Aorta (tissue), 5 donors: Measurements from ENCODE around the gene TXK. TPM values are rescaled to one million over a fixed set of nuclear protein-coding genes. Genes with fewer than 3 reads are reported as not detected.

ENCODE experiments used
- ATAC-seq: fragments of 200-7000 bp; cut with Tn5 transposase; one replicate; pipeline ENCODE4 v1.9.1; 2022; ENCODE audit warnings: moderate library complexity; ENCODE audit not compliant: low FRiP score
- DNase-seq, 2 donors: peaks; one replicate each; pipeline ENCODE4 v3.0.0-alpha.2; 2020
- H3K27ac ChIP-seq, 2 donors: one replicate each; pipeline ENCODE4 v1.5.1; 2013; ENCODE audit warnings: low read length in 2 of 2, mild to moderate bottlenecking in 2 of 2, moderate library complexity in 2 of 2, control low read depth in 1 of 2, inconsistent platforms in 1 of 2, low read depth in 1 of 2
- H3K27me3 ChIP-seq, 2 donors: one replicate each; pipeline ENCODE4 v1.6.1; 2013; ENCODE audit warnings: control low read depth in 1 of 2, low read length in 1 of 2, mild to moderate bottlenecking in 1 of 2, moderate library complexity in 1 of 2; ENCODE audit not compliant: insufficient read depth in 2 of 2, control insufficient read depth in 1 of 2
- H3K36me3 ChIP-seq, 2 donors: one replicate each; pipeline ENCODE4 v1.6.1; 2013; ENCODE audit warnings: control low read depth in 1 of 2, low read length in 1 of 2, mild to moderate bottlenecking in 1 of 2; ENCODE audit not compliant: insufficient read depth in 2 of 2, control insufficient read depth in 1 of 2
- H3K4me1 ChIP-seq, 2 donors: one replicate each; pipeline ENCODE4 v1.6.1; 2013; ENCODE audit warnings: low read length in 2 of 2, control low read depth in 1 of 2, mild to moderate bottlenecking in 1 of 2, moderate library complexity in 1 of 2; ENCODE audit not compliant: insufficient read depth in 2 of 2, control insufficient read depth in 1 of 2
- H3K4me3 ChIP-seq, 2 donors: one replicate each; pipeline ENCODE4 v1.5.1; 2013; ENCODE audit warnings: low read length in 2 of 2, control low read depth in 1 of 2, mild to moderate bottlenecking in 1 of 2
- H3K9me3 ChIP-seq: one replicate; pipeline ENCODE4 v1.6.1; 2013; ENCODE audit warnings: mild to moderate bottlenecking, low read length; ENCODE audit not compliant: control insufficient read depth
- WGBS, 2 donors: extraction: QIAGEN DNeasy Blood & Tissue Kit; methylation state at CpG; one replicate each; pipeline ENCODE4 v1.1.7; 2013; 5-methylcytosine and 5-hydroxymethylcytosine counted together
- intact Hi-C, 2 donors: fragments of 100-400 bp; cut with DNase I; formaldehyde crosslinking; loops; one replicate each; pipeline versions ENCODE4 v1.14.2 to v1.15.0; 2022
- polyA plus RNA-seq, 2 donors: library from polyadenylated mRNA; stranded (reverse); fragments of 200-250 nt; gene quantifications; one replicate each; pipeline ENCODE4 v1.2.3, GENCODE V29; 2013
- total RNA-seq, 2 donors: library from RNA; stranded (reverse); fragmentation: NEBNext Ultra II Directional; extraction: Animal tissue kit (Norgen Biotek cat#: 25700); gene quantifications; one replicate each; pipeline ENCODE4 v1.2.1, GENCODE V29; 2021
- donor health status: healthy with polysubstance abuse.
- donor health status: Bipolar disorder and iron deficiency.
- donor health status: DM: no; HTN: no; CAD: no.
- donor health status: DM: no; HTN: no; CAD: no.
- donor health status: DM: yes; HTN: yes; CAD: no.

Gene TXK
- total and polyA plus RNA-seq, 4 donors: 0.87 to 6.8 (median 1.8) TPM

DNA sequence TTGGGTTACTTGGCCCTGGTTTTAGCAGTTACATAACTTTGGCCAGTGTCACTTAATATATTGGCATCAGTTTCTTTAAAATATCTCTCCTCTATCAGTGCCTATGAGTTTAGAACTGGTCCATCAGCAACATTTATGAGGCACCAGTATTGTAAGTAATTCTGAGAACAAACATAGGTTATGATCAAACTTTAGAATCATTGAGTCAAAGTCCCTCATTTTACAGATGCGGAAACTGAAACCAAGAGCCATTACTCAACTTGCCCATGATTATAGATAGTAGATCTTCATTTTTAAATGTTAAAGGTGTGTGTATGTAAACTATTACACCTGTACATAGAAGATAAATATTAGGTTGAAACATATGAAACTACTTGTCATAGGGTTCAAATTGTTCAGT, 113.0 kb downstream of the TXK start:
- H3K27ac ChIP-seq: no peak overlapping the region
- 64 to 99% methylated on average over 1 of the region's 1 CpG for WGBS, 2 donors

DNA sequence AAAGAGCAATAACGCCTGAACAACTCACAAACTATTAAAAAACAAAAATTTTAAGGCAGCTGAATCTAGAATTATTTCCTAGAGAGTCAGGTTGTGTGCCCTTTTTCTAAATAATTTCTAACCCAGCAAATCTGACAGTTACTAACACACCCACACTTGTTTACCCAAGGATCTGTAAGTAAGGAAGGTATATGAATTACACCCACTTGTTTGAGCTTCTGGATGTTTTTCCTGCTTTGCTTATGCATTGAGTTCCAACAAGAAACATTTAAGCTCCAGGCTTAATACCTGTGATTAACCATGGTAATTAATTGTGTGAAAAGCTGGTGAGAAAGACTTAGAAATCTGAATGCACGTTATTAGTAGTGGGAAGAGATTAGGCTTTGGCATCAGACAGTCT, 115.9 kb downstream of the TXK start:
- peaks cover 0 to 2% of the 10 kb centered on the region in 2 donors for H3K27me3 ChIP-seq
- ATAC-seq (no peak), DNase-seq (no peak)
- 80 to 82% methylated on average over 2 of the region's 2 CpGs for WGBS, 2 donors
- H3K9me3 ChIP-seq: no peaks in the 10 kb centered on the region
- intact Hi-C loops: loop anchor here in 1 of 2 donors (10.0 kb wide), 1 partner anchor 103 kb away; the partner anchor contains the start of gene NFXL1
- H3K36me3 ChIP-seq: no peaks in the 10 kb centered on the region
- no peak overlapping the region for H3K27ac ChIP-seq
- no peaks in the 10 kb centered on the region for H3K4me1 ChIP-seq
- H3K4me3 ChIP-seq: no peak overlapping the region

More for the DNA sequence above, 113.0 kb downstream of the TXK start:
- Histone ChIP-seq H3K9me3 (no peaks in the 10 kb centered on the region), H3K36me3 (no peaks in the 10 kb centered on the region), H3K4me1 (no peaks in the 10 kb centered on the region), H3K27me3 (peaks cover 0 to 2% of the 10 kb centered on the region in 2 donors), H3K4me3 (no peak overlapping the region)
- intact Hi-C loops: no loop called here
- ATAC-seq: no peak
- no peak for DNase-seq

DNA sequence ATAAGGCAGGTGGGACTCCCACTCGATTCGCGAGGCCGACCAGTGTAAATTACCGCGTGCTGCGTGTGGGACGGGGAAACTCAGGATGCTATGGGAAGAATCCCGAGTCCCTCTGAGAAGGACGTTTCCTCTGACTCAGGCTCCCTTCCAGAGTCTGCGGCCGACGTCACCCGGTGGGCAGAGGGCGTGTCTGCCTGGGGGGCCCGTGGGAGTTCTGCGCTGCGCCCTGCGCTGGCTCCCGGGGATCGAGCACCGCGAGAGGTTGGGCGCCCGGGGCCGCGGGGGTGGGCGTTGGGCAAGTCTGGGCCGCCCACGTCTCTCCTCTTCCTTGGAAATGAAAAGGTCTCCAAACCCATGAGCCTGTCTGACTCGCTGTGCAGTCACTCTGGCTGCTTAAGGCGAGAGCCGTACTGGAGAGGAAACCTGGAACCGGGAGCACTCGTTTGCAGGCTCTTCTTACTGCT, 116.9 kb downstream of the TXK start:
- Histone ChIP-seq H3K9me3 (no peaks in the 10 kb centered on the region), H3K4me1 (no peaks in the 10 kb centered on the region), H3K27me3 (peaks cover 0 to 2% of the 10 kb centered on the region in 2 donors), H3K27ac (no peak overlapping the region), H3K4me3 (peak overlapping the region; percentile 51), H3K36me3 (no peaks in the 10 kb centered on the region)
- WGBS, 2 donors: 0 to 1% methylated on average over 35 of the region's 35 CpGs
- DNase-seq (peak; percentile 76 to 91), ATAC-seq (peak; percentile 64)
- intact Hi-C loops: loop anchor here in 1 of 2 donors (10.0 kb wide), 1 partner anchor 102 kb away; the partner anchor contains the start of gene NFXL1

Other genes starting within 250 kb of the TXK start
- 10 to 100 TPM; 13.7 to 16.7 TPM for gene NFXL1, start 219.7 kb downstream of the TXK start, total RNA-seq
- gene NFXL1, start 219.7 kb downstream of the TXK start, polyA plus RNA-seq: 1 to 10 TPM; 6.0 to 8.2 TPM
- 1 to 10 TPM; 1.6 to 5.5 TPM for gene CNGA1, start 117.6 kb downstream of the TXK start, total RNA-seq
- gene CNGA1, start 117.6 kb downstream of the TXK start, polyA plus RNA-seq: under 1 TPM in 1 of 2 donors, not detected in 1; 0.75 TPM
- 1 to 10 TPM in 1 of 2 donors, under 1 TPM in 1; 0.81 to 1.1 TPM for gene NIPAL1, start 117.5 kb downstream of the TXK start, total RNA-seq
- gene NIPAL1, start 117.5 kb downstream of the TXK start, polyA plus RNA-seq: 1 to 10 TPM in 1 of 2 donors, not detected in 1; 2.3 TPM
- 1 to 10 TPM; 5.7 to 9.3 TPM for gene TEC, start 135.6 kb upstream of the TXK start, total RNA-seq
- 1 to 10 TPM; 2.2 to 2.3 TPM for gene TEC, start 135.6 kb upstream of the TXK start, polyA plus RNA-seq
- gene SLAIN2, start 207.3 kb upstream of the TXK start, total RNA-seq: 100 to 1,000 TPM; 107 to 109 TPM
- gene SLAIN2, start 207.3 kb upstream of the TXK start, polyA plus RNA-seq: 10 to 100 TPM; 39.0 to 46.0 TPM